Liver (tissue), 3 donors: ENCODE results near the gene CIB4.

Experiments
- CTCF ChIP-seq: fragments of 150-350 bp; IDR thresholded peaks from 2 replicates; pipeline ENCODE4 v1.5.1; 2017; ENCODE audit warnings: improper control_type of control experiment, low read depth, low read length; ENCODE audit not compliant: missing input control
- FOXA2 ChIP-seq: IDR thresholded peaks from 2 replicates; pipeline ENCODE4 v1.6.1; 2016; ENCODE audit warnings: antibody characterized with exemption
- GABPA ChIP-seq, 2 donors: IDR thresholded peaks in 1 of 2; conservative IDR thresholded peaks in 1 of 2; 2 replicates each; pipeline ENCODE4 v1.6.1; 2016; ENCODE audit warnings: antibody characterized with exemption in 2 of 2, mild to moderate bottlenecking in 1 of 2, moderate library complexity in 1 of 2
- JUND ChIP-seq, 2 donors: IDR thresholded peaks; 2 replicates each; pipeline ENCODE4 v1.6.1; 2016; ENCODE audit warnings: antibody characterized with exemption in 2 of 2
- MAX ChIP-seq: IDR thresholded peaks from 2 replicates; pipeline ENCODE4 v1.6.1; 2016; ENCODE audit warnings: antibody characterized with exemption
- NR2F2 ChIP-seq: IDR thresholded peaks from 2 replicates; pipeline ENCODE4 v1.6.1; 2016; ENCODE audit warnings: antibody characterized with exemption
- RAD21 ChIP-seq, 2 donors: IDR thresholded peaks; 2 replicates each; pipeline ENCODE4 v1.6.1; 2016; ENCODE audit warnings: antibody characterized with exemption in 2 of 2, mild to moderate bottlenecking in 2 of 2
- TAF1 ChIP-seq: conservative IDR thresholded peaks from 2 replicates; pipeline ENCODE4 v1.6.1; 2016; ENCODE audit warnings: antibody characterized with exemption, mild to moderate bottlenecking
- YY1 ChIP-seq: IDR thresholded peaks from 2 replicates; pipeline ENCODE4 v1.6.1; 2016; ENCODE audit warnings: antibody characterized with exemption, mild to moderate bottlenecking
- donor health status: healthy.
- donor health status: healthy.

GRCh38 chr2:26651799-26652198, 10.6 kb upstream of the CIB4 start:
- TF ChIP-seq GABPA (IDR thresholded peaks at IDR 0.05 in 1 of 2, conservative IDR thresholded peaks at IDR 0.05 in 1 of 2) (no peak), YY1 (no peak), CTCF (no peak), RAD21 (IDR thresholded peaks at IDR 0.05) (no peak), TAF1 (no peak), JUND (IDR thresholded peaks at IDR 0.05) (no peak), NR2F2 (no peak), MAX (no peak), FOXA2 (no peak)
